Spleen (tissue), 11 donors: ENCODE measurements around the gene GRIN1. TPM values are rescaled to one million over a fixed set of nuclear protein-coding genes. Genes with fewer than 3 reads are reported as not detected.

Experiments
- DNase-seq: peaks from one replicate; pipeline ENCODE4 v3.0.0-alpha.2; 2020
- H3K27ac ChIP-seq, 8 donors: fragments of 200-600 bp; sonication (generic) in 7 of 8; 1 replicate in 4 of 8; 2 replicates in 4 of 8; pipeline versions ENCODE4 v1.5.0 to v1.8.0; 2016 to 2021; ENCODE audit warnings: inconsistent platforms in 4 of 8, mild to moderate bottlenecking in 4 of 8, moderate library complexity in 1 of 8
- H3K27me3 ChIP-seq, 7 donors: fragments of 200-600 bp; sonication (generic) in 6 of 7; replicated peaks in 1 of 7; 1 replicate in 4 of 7; 2 replicates in 3 of 7; pipeline versions ENCODE4 v1.5.0 to v1.8.0; 2016 to 2021; ENCODE audit warnings: inconsistent platforms in 3 of 7, mild to moderate bottlenecking in 1 of 7
- H3K36me3 ChIP-seq, 6 donors: fragments of 200-600 bp; sonication (generic) in 5 of 6; 1 replicate in 4 of 6; 2 replicates in 2 of 6; pipeline versions ENCODE4 v1.5.0 to v1.8.0; 2016 to 2021; ENCODE audit warnings: inconsistent platforms in 2 of 6
- H3K4me1 ChIP-seq, 6 donors: fragments of 200-600 bp; sonication (generic) in 5 of 6; 1 replicate in 3 of 6; 2 replicates in 3 of 6; pipeline versions ENCODE4 v1.5.0 to v1.8.0; 2016 to 2021; ENCODE audit warnings: inconsistent platforms in 3 of 6
- H3K4me3 ChIP-seq, 8 donors: fragments of 200-600 bp; sonication (generic) in 7 of 8; 1 replicate in 4 of 8; 2 replicates in 4 of 8; pipeline versions ENCODE4 v1.5.0 to v1.8.0; 2016 to 2021; ENCODE audit warnings: inconsistent platforms in 4 of 8, mild to moderate bottlenecking in 4 of 8, moderate library complexity in 2 of 8
- H3K9me3 ChIP-seq, 8 donors: fragments of 200-600 bp; sonication (generic) in 7 of 8; 1 replicate in 4 of 8; 2 replicates in 4 of 8; pipeline versions ENCODE4 v1.5.0 to v1.8.0; 2016 to 2021; ENCODE audit warnings: inconsistent platforms in 4 of 8
- POLR2A ChIP-seq, 3 donors: fragments of 450-650 bp; IDR thresholded peaks; one replicate each; pipeline ENCODE4 v1.5.1; 2017; ENCODE audit warnings: antibody characterized with exemption in 3 of 3, mild to moderate bottlenecking in 1 of 3
- POLR2AphosphoS5 ChIP-seq, 3 donors: sonication (generic); formaldehyde crosslinking; IDR thresholded peaks; one replicate each; pipeline ENCODE4 v1.5.1; 2017; ENCODE audit warnings: antibody characterized with exemption in 3 of 3
- WGBS, 5 donors: extraction: QIAGEN DNeasy Blood & Tissue Kit in 3 of 5; methylation state at CpG; one replicate each; pipeline versions ENCODE4 v1.1.5 to v1.1.7; 2013 to 2018; 5-methylcytosine and 5-hydroxymethylcytosine counted together
- intact Hi-C: fragments of 100-400 bp; cut with DNase I; formaldehyde crosslinking; loops from one replicate; pipeline ENCODE4 v1.15.0; 2023; ENCODE audit warnings: low total_unique reads
- polyA plus RNA-seq, 3 donors: library from polyadenylated mRNA; stranded (reverse); fragments of 200-250 nt; gene quantifications; one replicate each; pipeline ENCODE4 v1.2.1, GENCODE V29; 2013
- total RNA-seq, 7 donors: library from RNA; depleted of rRNA in 3 of 7; stranded (reverse); fragments of >200 nt in 3 of 7; fragmentation: NEBNext Ultra II Directional in 4 of 7; extraction: Animal tissue kit (Norgen Biotek cat#: 25700) in 4 of 7; gene quantifications; one replicate each; pipeline versions ENCODE4 v1.1.0 to v1.2.1, GENCODE V29; 2016 to 2021
- TF ChIP-seq, protein P1 (sequence below), 11 experiments: fragments of 200-600 bp in 7 of 11; fragments of 450-650 bp in 4 of 11; sonication (generic) in 4 of 11; IDR thresholded peaks in 8 of 11; conservative IDR thresholded peaks in 3 of 11; 1 replicate in 7 of 11; 2 replicates in 4 of 11; pipeline versions ENCODE4 v1.4.0 to v1.8.0; 2016 to 2021; ENCODE audit warnings: antibody characterized with exemption in 11 of 11, inconsistent platforms in 4 of 11, mild to moderate bottlenecking in 1 of 11
- donor health status: healthy with polysubstance abuse.
- donor health status: DM: no; HTN: no; CAD: no; lungs with moderate emphysema.
- donor health status: DM: no; HTN: no; CAD: no.
- donor health status: Bipolar disorder and iron deficiency.
- donor health status: healthy.
- donor health status: DM: no; HTN: no; CAD: no.
- donor health status: DM: yes; HTN: yes; CAD: no.

The GRIN1 gene
- total and polyA plus RNA-seq, 10 donors, result 0.03 to 0.70 (median 0.05) TPM; not detected in 6

DNA sequence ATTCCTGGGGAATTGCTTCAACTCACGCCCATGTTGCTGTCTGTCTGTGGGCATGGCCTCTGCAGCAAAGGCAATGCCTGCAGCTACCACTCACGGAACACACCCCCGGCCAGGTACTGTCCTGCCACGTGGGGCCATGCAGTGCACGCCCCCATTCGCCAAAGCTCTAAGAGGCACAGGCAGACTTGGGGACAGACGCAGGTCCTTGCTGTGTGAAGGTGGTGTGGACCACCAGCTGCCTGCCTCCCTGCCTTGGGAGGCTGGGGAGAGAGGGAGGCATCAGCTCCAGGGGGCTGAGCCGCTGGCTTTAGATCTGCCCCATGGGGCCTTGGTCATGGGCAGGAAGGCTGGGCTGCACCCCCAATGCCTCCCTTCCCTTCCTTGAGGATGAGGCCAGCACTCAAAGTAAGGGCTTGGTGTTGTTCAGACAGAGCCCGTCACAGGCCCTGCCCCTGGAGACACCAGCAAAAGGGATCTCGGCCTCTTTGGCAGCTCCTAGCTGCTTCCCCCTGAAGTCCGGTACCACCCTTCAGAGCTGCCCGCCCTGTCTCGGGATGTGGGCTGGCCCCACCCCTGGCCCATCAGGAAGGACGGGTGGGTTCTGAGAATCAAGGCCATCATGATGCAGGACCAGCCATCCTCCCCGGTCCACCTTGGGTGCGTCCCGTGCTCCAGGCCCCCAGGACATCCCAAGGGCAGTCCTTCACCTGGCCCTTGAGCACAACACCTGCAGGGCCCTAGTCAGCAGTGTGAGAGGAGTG lies 2.3 kb downstream of the GRIN1 start:
- peaks cover 4 to 22% (median 10%) of the 10 kb centered on the region in 6 donors for H3K4me1 ChIP-seq
- no peaks in the 10 kb centered on the region for H3K9me3 ChIP-seq
- TF ChIP-seq, protein P1, sequence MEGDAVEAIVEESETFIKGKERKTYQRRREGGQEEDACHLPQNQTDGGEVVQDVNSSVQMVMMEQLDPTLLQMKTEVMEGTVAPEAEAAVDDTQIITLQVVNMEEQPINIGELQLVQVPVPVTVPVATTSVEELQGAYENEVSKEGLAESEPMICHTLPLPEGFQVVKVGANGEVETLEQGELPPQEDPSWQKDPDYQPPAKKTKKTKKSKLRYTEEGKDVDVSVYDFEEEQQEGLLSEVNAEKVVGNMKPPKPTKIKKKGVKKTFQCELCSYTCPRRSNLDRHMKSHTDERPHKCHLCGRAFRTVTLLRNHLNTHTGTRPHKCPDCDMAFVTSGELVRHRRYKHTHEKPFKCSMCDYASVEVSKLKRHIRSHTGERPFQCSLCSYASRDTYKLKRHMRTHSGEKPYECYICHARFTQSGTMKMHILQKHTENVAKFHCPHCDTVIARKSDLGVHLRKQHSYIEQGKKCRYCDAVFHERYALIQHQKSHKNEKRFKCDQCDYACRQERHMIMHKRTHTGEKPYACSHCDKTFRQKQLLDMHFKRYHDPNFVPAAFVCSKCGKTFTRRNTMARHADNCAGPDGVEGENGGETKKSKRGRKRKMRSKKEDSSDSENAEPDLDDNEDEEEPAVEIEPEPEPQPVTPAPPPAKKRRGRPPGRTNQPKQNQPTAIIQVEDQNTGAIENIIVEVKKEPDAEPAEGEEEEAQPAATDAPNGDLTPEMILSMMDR (IDR thresholded peaks at IDR 0.05 in 8 of 11, conservative IDR thresholded peaks at IDR 0.05 in 3 of 11), result no peak
- TF ChIP-seq POLR2A (IDR thresholded peaks at IDR 0.05) (no peak), POLR2AphosphoS5 (IDR thresholded peaks at IDR 0.05) (no peak)
- no peak for DNase-seq
- H3K4me3 ChIP-seq, result no peak overlapping the region
- H3K27ac ChIP-seq, result no peak overlapping the region
- peaks cover 6 to 93% (median 87%) of the 10 kb centered on the region in 7 donors for H3K27me3 ChIP-seq
- H3K36me3 ChIP-seq, result no peaks in the 10 kb centered on the region
- intact Hi-C loops, result no loop called here
- WGBS, 5 donors, result 40 to 74% (median 71%) methylated on average over 1 to 17 of the region's 17 CpGs

DNA sequence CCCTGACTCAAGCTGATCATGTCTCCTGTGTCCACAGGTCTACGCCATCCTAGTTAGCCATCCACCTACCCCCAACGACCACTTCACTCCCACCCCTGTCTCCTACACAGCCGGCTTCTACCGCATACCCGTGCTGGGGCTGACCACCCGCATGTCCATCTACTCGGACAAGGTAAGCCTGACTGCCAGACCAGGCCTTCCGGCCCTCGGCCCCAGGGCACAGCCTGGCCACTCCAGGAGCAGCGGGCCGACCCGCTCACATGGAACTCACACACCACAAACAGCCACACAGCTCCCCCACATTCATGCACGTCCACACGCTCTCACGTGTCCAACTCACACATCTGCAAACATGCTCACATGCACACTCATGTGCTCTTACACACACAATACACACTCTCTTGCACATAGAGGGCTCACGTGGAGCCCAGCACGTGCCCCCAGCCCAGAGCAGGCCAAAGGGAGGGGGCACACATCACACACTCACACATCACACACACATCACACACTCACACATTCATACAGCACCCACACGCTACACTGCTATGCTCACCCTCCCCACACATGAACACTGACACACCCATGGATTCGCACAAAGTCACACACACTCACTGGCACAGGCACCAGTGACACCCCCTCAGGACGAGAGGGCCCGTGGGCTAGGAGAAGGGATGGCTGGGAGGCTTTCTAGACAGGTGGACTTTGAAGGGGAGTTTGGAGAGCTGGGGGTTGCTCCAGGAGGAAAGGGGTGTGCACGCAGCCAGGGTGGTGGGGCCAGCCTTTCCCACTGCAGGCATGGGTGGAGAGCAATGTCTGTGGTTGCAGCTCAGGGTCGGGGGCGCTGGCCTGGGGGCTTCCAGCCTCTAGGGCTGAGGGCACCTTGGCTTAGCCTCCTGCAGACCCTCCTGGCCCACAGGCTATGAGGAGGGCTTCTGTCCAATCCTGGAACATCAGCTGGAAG lies 3.3 kb downstream of the GRIN1 start:
- no peak for DNase-seq
- Histone ChIP-seq H3K27ac (no peak overlapping the region), H3K4me3 (no peak overlapping the region), H3K4me1 (peaks cover 4 to 17% (median 8%) of the 10 kb centered on the region in 6 donors), H3K27me3 (peaks cover 6 to 93% (median 77%) of the 10 kb centered on the region in 7 donors), H3K9me3 (no peaks in the 10 kb centered on the region), H3K36me3 (no peaks in the 10 kb centered on the region)
- WGBS, 5 donors, result 67 to 80% (median 78%) methylated on average over 22 to 24 of the region's 24 CpGs
- intact Hi-C loops, result no loop called here
- no peak for TF ChIP-seq POLR2AphosphoS5 (IDR thresholded peaks at IDR 0.05)
- no peak for TF ChIP-seq POLR2A (IDR thresholded peaks at IDR 0.05)
- TF ChIP-seq, protein P1 (IDR thresholded peaks at IDR 0.05 in 8 of 11, conservative IDR thresholded peaks at IDR 0.05 in 3 of 11), result no peak

DNA sequence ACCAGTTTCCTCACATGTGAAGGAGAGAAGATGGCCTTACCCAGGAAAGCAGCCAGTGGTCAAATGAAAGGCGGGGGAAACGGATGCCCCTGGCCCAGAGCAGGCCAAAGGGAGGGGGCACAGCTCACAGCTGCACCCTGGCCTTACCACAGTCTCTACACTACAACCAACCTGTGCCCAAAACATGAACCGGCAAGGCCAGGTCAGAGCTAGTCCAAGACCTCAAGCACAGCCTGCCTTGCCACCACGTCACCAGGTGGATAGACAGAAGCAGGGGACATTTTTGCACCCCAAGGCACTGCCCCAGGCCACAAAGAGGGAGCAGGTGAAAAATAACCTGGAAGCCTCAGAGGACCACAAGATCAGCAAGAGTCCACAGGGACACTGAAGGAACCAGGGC lies 4.5 kb downstream of the GRIN1 start:
- WGBS, 5 donors, result 36 to 82% (median 55%) methylated on average over 2 to 4 of the region's 4 CpGs
- Histone ChIP-seq H3K27me3 (peaks cover 0 to 93% (median 75%) of the 10 kb centered on the region in 7 donors), H3K27ac (no peak overlapping the region), H3K4me3 (no peak overlapping the region), H3K36me3 (no peaks in the 10 kb centered on the region), H3K4me1 (peaks cover 4 to 11% (median 5%) of the 10 kb centered on the region in 6 donors), H3K9me3 (no peaks in the 10 kb centered on the region)
- TF ChIP-seq POLR2AphosphoS5 (IDR thresholded peaks at IDR 0.05) (no peak), POLR2A (IDR thresholded peaks at IDR 0.05) (no peak)
- TF ChIP-seq, protein P1 (IDR thresholded peaks at IDR 0.05 in 8 of 11, conservative IDR thresholded peaks at IDR 0.05 in 3 of 11), result no peak
- DNase-seq, result no peak
- intact Hi-C loops, result no loop called here
